ENCODE data around the gene CRTC3. TPM values are rescaled to one million over a fixed set of nuclear protein-coding genes. Genes with fewer than 3 reads are reported as not detected.

The CRTC3 gene
- total and polyA plus RNA-seq, 2 donors (not counting 3 experiments of a cell fraction or from before 2014, with no cell fraction given) = 16.2 to 26.4 TPM

GRCh38 chr15:90565866-90566265, 36.1 kb downstream of the CRTC3 start:
- H3K9ac ChIP-seq (replicated peaks; ENCODE audit: extremely low read depth, insufficient read depth, low read length) = no peak overlapping the region
- ChIA-PET POLR2A (no interaction called here), CTCF (no interaction called here)
- H3K9me1 ChIP-seq (replicated peaks; ENCODE audit: control insufficient read depth, extremely low read depth, insufficient read depth, low read length) = peaks cover under 1% of the 10 kb centered on the region
- FAIRE-seq (no peak), DNase-seq (ENCODE audit: low read depth, low spot score) (no peak)
- no peak overlapping the region for H2AFZ ChIP-seq (ENCODE audit: low read depth, low read length)
- no peak for TF ChIP-seq JUN (IDR thresholded peaks at IDR 0.05; ENCODE audit: borderline replicate concordance, insufficient read depth, insufficient read length, low read depth)
- TF ChIP-seq FOS (IDR thresholded peaks at IDR 0.05; ENCODE audit: borderline replicate concordance, insufficient read depth, low read length) = no peak
- TF ChIP-seq POLR2A (IDR thresholded peaks at IDR 0.05; ENCODE audit: low read depth, low read length) = no peak
- TF ChIP-seq POLR2AphosphoS5 (IDR thresholded peaks at IDR 0.05; ENCODE audit: insufficient read depth, low read depth, low read length) = no peak
- no peak for TF ChIP-seq GATA2 (IDR thresholded peaks at IDR 0.05; ENCODE audit: insufficient read depth, insufficient read length, low read depth, low read length)
- TF ChIP-seq CTCF (IDR thresholded peaks at IDR 0.05; ENCODE audit: extremely low read depth in 1 of 2, insufficient read depth in 1 of 2, low read depth in 1 of 2, low read length in 2 of 2) = no peak
- TF ChIP-seq MYC (IDR thresholded peaks at IDR 0.05; ENCODE audit: low read depth, low read length) = no peak
- TF ChIP-seq EZH2 (IDR thresholded peaks at IDR 0.05; ENCODE audit: borderline replicate concordance, low read depth, low read length, severe bottlenecking) = no peak
- no peak for TF ChIP-seq MAX (IDR thresholded peaks at IDR 0.05; ENCODE audit: insufficient read depth, insufficient read length)
- no peak overlapping the region for H3K27ac ChIP-seq (ENCODE audit: insufficient read depth, low read depth, low read length)
- dilution Hi-C loops (cut with MboI; ENCODE audit: extremely low pct_ligation_motif_present, low sequenced_read_pairs) (no loop called here), intact Hi-C loops (cut with micrococcal nuclease) (no loop called here)
- H3K4me3 ChIP-seq (replicated peaks in 1 of 3; ENCODE audit: insufficient read depth in 1 of 3, low read depth in 1 of 3, low read length in 3 of 3) = no peak overlapping the region
- no peaks in the 10 kb centered on the region for H3K36me3 ChIP-seq (ENCODE audit: control insufficient read depth in 2 of 2, extremely low read depth in 1 of 2, insufficient read depth in 2 of 2, low read length in 2 of 2)
- no peaks in the 10 kb centered on the region for H3K27me3 ChIP-seq (ENCODE audit: control insufficient read depth in 2 of 2, insufficient read depth in 2 of 2, low read length in 2 of 2)
- no TSS peak for BruUV-seq (replicated peaks)
- H3K79me2 ChIP-seq (ENCODE audit: control insufficient read depth, insufficient read depth, low read length) = peaks cover 7% of the 10 kb centered on the region
- H3K4me1 ChIP-seq (ENCODE audit: control insufficient read depth, extremely low read depth, insufficient read depth, low read length) = peaks cover 18% of the 10 kb centered on the region
- no peaks in the 10 kb centered on the region for H3K9me3 ChIP-seq (replicated peaks; ENCODE audit: control insufficient read depth, insufficient read depth, low read length)
- H4K20me1 ChIP-seq (replicated peaks; ENCODE audit: control insufficient read depth, extremely low read depth, insufficient read depth, low read length) = peaks cover 2% of the 10 kb centered on the region
- no peak overlapping the region for H3K4me2 ChIP-seq (ENCODE audit: insufficient read depth, low read length)
